IMR-90 (cell line): ENCODE measurements around the gene SARDH. TPM values are rescaled to one million over a fixed set of nuclear protein-coding genes. Genes with fewer than 3 reads are reported as not detected.

Experiments
- ATAC-seq: fragments of 200-7000 bp; cut with Tn5 transposase; 2 replicates; pipeline ENCODE4 v1.9.1; 2020; ENCODE audit warnings: low read depth, mild to moderate bottlenecking, moderate library complexity
- BruUV-seq: library from RNA; stranded (reverse); fragments of 400-500 nt; replicated peaks from 2 replicates; lab custom pipeline; 2021; lab: Mats Ljungman, UMichigan
- CTCF ChIA-PET: fragments of 300-600 bp; formaldehyde crosslinking; extraction: SDS; loops from one replicate; lab custom pipeline; 2021; ENCODE audit warnings: antibody characterized with exemption; lab: Yijun Ruan, JAX
- POLR2A ChIA-PET: fragments of 300-600 bp; sonication (Branson Sonifier 250); formaldehyde crosslinking; loops from one replicate; lab custom pipeline; 2022; ENCODE audit warnings: antibody characterized with exemption; ENCODE audit not compliant: unreplicated experiment; lab: Charles Lee
- DNase-seq: peaks from one replicate; pipeline ENCODE4 v3.0.0; 2013
- H2AFZ ChIP-seq: replicated peaks from 2 replicates; pipeline ENCODE3; 2013; ENCODE audit warnings: low read length, mild to moderate bottlenecking; ENCODE audit not compliant: poor library complexity
- H2AK5ac ChIP-seq: 2 replicates; pipeline ENCODE4 v1.6.1; 2013; ENCODE audit warnings: low read depth, low read length, inconsistent platforms
- H2AK9ac ChIP-seq: replicated peaks from 2 replicates; pipeline ENCODE3; 2013; ENCODE audit warnings: mild to moderate bottlenecking, low read depth, low read length, moderate library complexity; ENCODE audit not compliant: poor library complexity
- H2BK120ac ChIP-seq: 2 replicates; pipeline ENCODE4 v1.6.1; 2013; ENCODE audit warnings: low read depth, low read length, inconsistent platforms
- H2BK15ac ChIP-seq: 3 replicates; pipeline ENCODE4 v1.6.1; 2013; ENCODE audit warnings: low read depth, low read length, inconsistent platforms
- H2BK20ac ChIP-seq: 2 replicates; pipeline ENCODE4 v1.6.1; 2013; ENCODE audit warnings: low read depth, mild to moderate bottlenecking, inconsistent platforms, low read length, moderate library complexity
- H2BK5ac ChIP-seq: 2 replicates; pipeline ENCODE4 v1.6.1; 2013; ENCODE audit warnings: mild to moderate bottlenecking, low read depth, low read length, inconsistent platforms; ENCODE audit not compliant: poor library complexity, severe bottlenecking
- H3K14ac ChIP-seq: replicated peaks from 2 replicates; pipeline ENCODE4 v1.6.1; 2013; ENCODE audit warnings: low read depth, low read length, inconsistent platforms
- H3K18ac ChIP-seq: 2 replicates; pipeline ENCODE4 v1.6.1; 2013; ENCODE audit warnings: low read depth, low read length, control low read depth
- H3K23ac ChIP-seq: 2 replicates; pipeline ENCODE4 v1.6.1; 2013; ENCODE audit warnings: low read depth, low read length, inconsistent platforms
- H3K27ac ChIP-seq: 2 replicates; pipeline ENCODE4 v1.5.1; 2013; ENCODE audit warnings: mild to moderate bottlenecking, control low read depth, low read length; ENCODE audit not compliant: insufficient read depth
- H3K27me3 ChIP-seq: 2 replicates; pipeline ENCODE4 v1.6.1; 2013; ENCODE audit warnings: low read length; ENCODE audit not compliant: control insufficient read depth, insufficient read depth
- H3K36me3 ChIP-seq: 2 replicates; pipeline ENCODE4 v1.6.1; 2013; ENCODE audit warnings: low read length, mixed read lengths; ENCODE audit not compliant: control insufficient read depth, insufficient read depth
- H3K4ac ChIP-seq: 2 replicates; pipeline ENCODE4 v1.6.1; 2013; ENCODE audit warnings: low read depth, low read length, inconsistent platforms
- H3K4me1 ChIP-seq: 2 replicates; pipeline ENCODE4 v1.6.1; 2013; ENCODE audit warnings: low read length, mixed read lengths; ENCODE audit not compliant: control insufficient read depth, insufficient read depth
- H3K4me2 ChIP-seq: 2 replicates; pipeline ENCODE4 v1.6.1; 2013; ENCODE audit warnings: low read depth, mild to moderate bottlenecking, control low read depth, low read length, moderate library complexity
- H3K4me3 ChIP-seq: 2 replicates; pipeline ENCODE4 v1.5.1; 2013; ENCODE audit warnings: low read depth, mild to moderate bottlenecking, control low read depth, low read length, moderate library complexity; ENCODE audit not compliant: insufficient read depth
- H3K56ac ChIP-seq: 2 replicates; pipeline ENCODE4 v1.6.1; 2013; ENCODE audit warnings: low read length, inconsistent platforms; ENCODE audit not compliant: insufficient read depth; ENCODE audit errors: extremely low read depth
- H3K79me1 ChIP-seq, 2 experiments: 2 replicates each; pipeline ENCODE4 v1.6.1; 2013; ENCODE audit warnings: low read length in 2 of 2, inconsistent platforms in 1 of 2, low read depth in 1 of 2
- H3K9ac ChIP-seq: 2 replicates; pipeline ENCODE4 v1.6.1; 2013; ENCODE audit warnings: low read depth, low read length, control low read depth
- H3K9me1 ChIP-seq: 2 replicates; pipeline ENCODE4 v1.6.1; 2013; ENCODE audit warnings: low read length, inconsistent platforms; ENCODE audit not compliant: insufficient read depth
- H3K9me3 ChIP-seq: 2 replicates; pipeline ENCODE4 v1.6.1; 2013; ENCODE audit warnings: low read length; ENCODE audit not compliant: control insufficient read depth, insufficient read depth
- H4K20me1 ChIP-seq: 2 replicates; pipeline ENCODE4 v1.6.1; 2013; ENCODE audit warnings: low read length, inconsistent platforms; ENCODE audit not compliant: insufficient read depth
- H4K5ac ChIP-seq: 2 replicates; pipeline ENCODE4 v1.6.1; 2013; ENCODE audit warnings: mild to moderate bottlenecking, low read depth, low read length, control low read depth
- H4K8ac ChIP-seq, 2 experiments: 2 replicates each; pipeline ENCODE4 v1.6.1; 2013; ENCODE audit warnings: low read depth in 2 of 2, low read length in 2 of 2, control low read depth in 1 of 2, inconsistent platforms in 1 of 2
- H4K91ac ChIP-seq: 2 replicates; pipeline ENCODE4 v1.6.1; 2013; ENCODE audit warnings: low read depth, low read length, inconsistent platforms; ENCODE audit not compliant: insufficient read depth
- BHLHE40 ChIP-seq: fragments of 150-350 bp; IDR thresholded peaks from 2 replicates; pipeline ENCODE4 v1.6.1; 2016; ENCODE audit warnings: mild to moderate bottlenecking, low read depth, low read length
- CEBPB ChIP-seq: IDR thresholded peaks from 2 replicates; pipeline ENCODE4 v1.6.1; 2012; ENCODE audit warnings: low read depth, low read length, improper control_type of control experiment
- CHD1 ChIP-seq: IDR thresholded peaks from 2 replicates; pipeline ENCODE4 v1.6.1; 2012; ENCODE audit warnings: low read depth, low read length, improper control_type of control experiment
- FOS ChIP-seq: fragments of 150-350 bp; IDR thresholded peaks from 2 replicates; pipeline ENCODE4 v1.6.1; 2016; ENCODE audit warnings: low read depth, low read length
- MAFK ChIP-seq: IDR thresholded peaks from 2 replicates; pipeline ENCODE4 v1.6.1; 2012; ENCODE audit warnings: low read depth, low read length, improper control_type of control experiment
- MAZ ChIP-seq: IDR thresholded peaks from 2 replicates; pipeline ENCODE4 v1.6.1; 2012; ENCODE audit warnings: low read depth, mild to moderate bottlenecking, low read length, improper control_type of control experiment, moderate library complexity, borderline replicate concordance
- MXI1 ChIP-seq: IDR thresholded peaks from 2 replicates; pipeline ENCODE4 v1.6.1; 2012; ENCODE audit warnings: low read depth, mild to moderate bottlenecking, low read length, moderate library complexity, borderline replicate concordance
- RAD21 ChIP-seq: IDR thresholded peaks from 2 replicates; pipeline ENCODE4 v1.6.1; 2012; ENCODE audit warnings: low read length, improper control_type of control experiment
- RCOR1 ChIP-seq: IDR thresholded peaks from 2 replicates; pipeline ENCODE4 v1.6.1; 2012; ENCODE audit warnings: mild to moderate bottlenecking, low read length, improper control_type of control experiment; ENCODE audit not compliant: insufficient replicate concordance
- RFX5 ChIP-seq: IDR thresholded peaks from 2 replicates; pipeline ENCODE4 v1.8.0; 2012; ENCODE audit warnings: low read depth, mild to moderate bottlenecking, low read length, moderate library complexity
- SMC3 ChIP-seq: fragments of 150-350 bp; IDR thresholded peaks from 2 replicates; pipeline ENCODE4 v1.6.1; 2016; ENCODE audit warnings: low read depth, mild to moderate bottlenecking, antibody characterized with exemption, low read length, moderate library complexity
- WGBS, 2 experiments: methylation state at CpG; one replicate each; pipeline versions ENCODE4 v1.1.5 to v1.1.7; 2013; ENCODE audit warnings: missing lambda C conversion rate in 2 of 2; ENCODE audit not compliant: insufficient read length in 1 of 2; ENCODE audit errors: extremely low coverage in 2 of 2; 5-methylcytosine and 5-hydroxymethylcytosine counted together
- dilution Hi-C: fragments of 300-500 bp; cut with HindIII; formaldehyde crosslinking; loops from one replicate; pipeline ENCODE4 v1.14.3; 2018; ENCODE audit warnings: low sequenced_read_pairs; ENCODE audit not compliant: unreplicated experiment
- in situ Hi-C: fragments of 300-500 bp; cut with MboI; formaldehyde crosslinking; loops from 3 replicates; pipeline ENCODE4 v1.14.3; 2019; ENCODE audit warnings: low sequenced_read_pairs, inconsistent platforms, mixed read lengths
- intact Hi-C: fragments of 100-400 bp; cut with micrococcal nuclease; formaldehyde crosslinking; loops from 2 replicates; pipeline ENCODE4 v1.10.0; 2022
- polyA plus RNA-seq, 3 experiments: library from polyadenylated mRNA; depleted of rRNA; stranded (reverse); fragments of >200 nt; gene quantifications; 2 replicates each; pipeline ENCODE4 v1.2.3, GENCODE V29; 2012; ENCODE audit warnings: low replicate concordance in 1 of 3
- total RNA-seq: library from RNA; depleted of rRNA; stranded (reverse); fragments of >200 nt; gene quantifications from 2 replicates; pipeline ENCODE4 v1.2.3, GENCODE V29; 2012
- TF ChIP-seq, protein P1 (sequence below): conservative IDR thresholded peaks from 2 replicates; pipeline ENCODE4 v1.5.1; 2012; ENCODE audit warnings: mild to moderate bottlenecking, low read depth, low read length, improper control_type of control experiment
- TF ChIP-seq, protein P2 (sequence below): fragments of 150-350 bp; IDR thresholded peaks from 2 replicates; pipeline ENCODE4 v1.6.1; 2017; ENCODE audit warnings: mild to moderate bottlenecking, antibody characterized with exemption, low read length, low read depth
- TF ChIP-seq, protein P3 (sequence below): fragments of 150-350 bp; IDR thresholded peaks from 2 replicates; pipeline ENCODE4 v1.6.1; 2016; ENCODE audit warnings: low read depth, mild to moderate bottlenecking, low read length, moderate library complexity, borderline replicate concordance

Gene SARDH
- total and polyA plus RNA-seq, 2 of the 4 experiments (the other 2 are of a cell fraction), result 5.0 to 7.5 TPM

DNA sequence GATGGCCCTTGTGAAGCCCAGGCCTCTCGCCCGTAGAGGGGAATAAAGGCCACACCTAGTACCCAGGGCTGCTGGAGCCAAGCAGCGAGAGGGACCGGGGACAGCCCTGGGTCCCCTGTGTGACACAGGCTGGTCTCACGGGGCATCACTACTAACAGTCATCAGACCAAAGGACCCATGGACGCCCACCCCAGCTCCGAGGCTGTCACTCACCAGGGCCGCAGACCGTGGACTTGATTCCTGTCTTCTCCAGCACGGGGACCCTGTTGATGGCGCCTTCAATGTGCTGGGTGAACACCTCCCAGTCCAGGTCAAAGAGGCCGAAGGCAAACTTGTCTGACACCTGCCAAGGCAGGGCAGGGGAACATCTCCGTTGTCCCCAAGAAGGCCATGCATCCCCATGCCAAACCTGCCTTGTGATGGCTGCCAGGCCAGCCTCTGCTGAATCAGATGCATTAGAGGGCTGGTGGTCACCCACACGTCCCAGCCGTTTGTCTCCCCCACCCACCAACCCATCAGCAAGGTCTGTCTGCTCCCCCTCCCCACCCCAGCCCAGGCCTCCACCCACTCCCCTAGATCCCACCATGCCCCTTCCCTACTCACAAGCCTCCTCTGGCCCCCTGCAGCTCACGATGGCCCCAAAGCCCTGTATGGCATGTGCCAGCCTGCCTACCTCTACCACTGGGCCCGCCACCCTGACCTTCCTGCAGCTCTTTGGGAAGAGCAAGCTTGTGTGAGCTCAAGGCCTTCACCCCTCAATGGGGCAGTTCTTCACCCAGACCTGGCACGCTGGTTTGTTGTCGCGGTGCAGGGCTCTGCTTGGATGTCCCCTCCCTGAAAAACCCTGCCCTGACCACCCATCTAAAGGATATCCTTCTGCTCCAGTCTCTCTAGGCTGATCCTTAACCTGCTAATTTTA lies 20.8 kb downstream of the SARDH start:
- no peak overlapping the region; the same call in 1 of the 2 replicates for H2AK5ac ChIP-seq
- peaks cover 16% of the 10 kb centered on the region for H3K4me1 ChIP-seq
- H2BK5ac ChIP-seq, result no peak overlapping the region
- ATAC-seq, result no peak
- H3K18ac ChIP-seq, result no peak overlapping the region
- H2AK9ac ChIP-seq, result no peak overlapping the region
- H4K5ac ChIP-seq, result no peak overlapping the region
- no peak overlapping the region for H4K91ac ChIP-seq
- H3K23ac ChIP-seq, result no peak overlapping the region
- POLR2A ChIA-PET, result no interaction called here
- H3K4me3 ChIP-seq, result no peak overlapping the region
- no peak for DNase-seq
- H2BK120ac ChIP-seq, result no peak overlapping the region
- no peak overlapping the region for H3K9ac ChIP-seq
- CTCF ChIA-PET, result no interaction called here
- no peak overlapping the region for H2AFZ ChIP-seq
- H4K8ac ChIP-seq, result no peak overlapping the region
- H3K14ac ChIP-seq, result no peak overlapping the region
- WGBS, 2 experiments, result no CpG with 5 or more reads among the region's 20 CpGs
- no peak overlapping the region for H3K27ac ChIP-seq
- no peak overlapping the region for H3K56ac ChIP-seq
- H2BK15ac ChIP-seq, result no peak overlapping the region
- H3K36me3 ChIP-seq, result no peaks in the 10 kb centered on the region
- peaks cover 3% of the 10 kb centered on the region; the same call in 1 of the 2 replicates for H3K9me1 ChIP-seq
- H3K79me1 ChIP-seq, result no peaks in the 10 kb centered on the region
- no peak overlapping the region for H2BK20ac ChIP-seq
- H3K4me2 ChIP-seq, result no peak overlapping the region
- H3K4ac ChIP-seq, result no peak overlapping the region
- H4K20me1 ChIP-seq, result no peaks in the 10 kb centered on the region
- in situ Hi-C loops (no loop called here), dilution Hi-C loops (no loop called here), intact Hi-C loops (no loop called here)
- BruUV-seq, result no TSS peak
- no peaks in the 10 kb centered on the region for H3K9me3 ChIP-seq
- no peaks in the 10 kb centered on the region for H3K27me3 ChIP-seq
- no peak for TF ChIP-seq FOS
- no peak for TF ChIP-seq CEBPB
- no peak for TF ChIP-seq SMC3
- TF ChIP-seq CHD1, result no peak
- TF ChIP-seq, protein P1, sequence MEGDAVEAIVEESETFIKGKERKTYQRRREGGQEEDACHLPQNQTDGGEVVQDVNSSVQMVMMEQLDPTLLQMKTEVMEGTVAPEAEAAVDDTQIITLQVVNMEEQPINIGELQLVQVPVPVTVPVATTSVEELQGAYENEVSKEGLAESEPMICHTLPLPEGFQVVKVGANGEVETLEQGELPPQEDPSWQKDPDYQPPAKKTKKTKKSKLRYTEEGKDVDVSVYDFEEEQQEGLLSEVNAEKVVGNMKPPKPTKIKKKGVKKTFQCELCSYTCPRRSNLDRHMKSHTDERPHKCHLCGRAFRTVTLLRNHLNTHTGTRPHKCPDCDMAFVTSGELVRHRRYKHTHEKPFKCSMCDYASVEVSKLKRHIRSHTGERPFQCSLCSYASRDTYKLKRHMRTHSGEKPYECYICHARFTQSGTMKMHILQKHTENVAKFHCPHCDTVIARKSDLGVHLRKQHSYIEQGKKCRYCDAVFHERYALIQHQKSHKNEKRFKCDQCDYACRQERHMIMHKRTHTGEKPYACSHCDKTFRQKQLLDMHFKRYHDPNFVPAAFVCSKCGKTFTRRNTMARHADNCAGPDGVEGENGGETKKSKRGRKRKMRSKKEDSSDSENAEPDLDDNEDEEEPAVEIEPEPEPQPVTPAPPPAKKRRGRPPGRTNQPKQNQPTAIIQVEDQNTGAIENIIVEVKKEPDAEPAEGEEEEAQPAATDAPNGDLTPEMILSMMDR, result no peak
- TF ChIP-seq RFX5, result no peak
- TF ChIP-seq, protein P2, sequence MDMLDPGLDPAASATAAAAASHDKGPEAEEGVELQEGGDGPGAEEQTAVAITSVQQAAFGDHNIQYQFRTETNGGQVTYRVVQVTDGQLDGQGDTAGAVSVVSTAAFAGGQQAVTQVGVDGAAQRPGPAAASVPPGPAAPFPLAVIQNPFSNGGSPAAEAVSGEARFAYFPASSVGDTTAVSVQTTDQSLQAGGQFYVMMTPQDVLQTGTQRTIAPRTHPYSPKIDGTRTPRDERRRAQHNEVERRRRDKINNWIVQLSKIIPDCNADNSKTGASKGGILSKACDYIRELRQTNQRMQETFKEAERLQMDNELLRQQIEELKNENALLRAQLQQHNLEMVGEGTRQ, result no peak
- no peak for TF ChIP-seq MXI1
- no peak for TF ChIP-seq RCOR1
- no peak for TF ChIP-seq RAD21
- TF ChIP-seq, protein P3, sequence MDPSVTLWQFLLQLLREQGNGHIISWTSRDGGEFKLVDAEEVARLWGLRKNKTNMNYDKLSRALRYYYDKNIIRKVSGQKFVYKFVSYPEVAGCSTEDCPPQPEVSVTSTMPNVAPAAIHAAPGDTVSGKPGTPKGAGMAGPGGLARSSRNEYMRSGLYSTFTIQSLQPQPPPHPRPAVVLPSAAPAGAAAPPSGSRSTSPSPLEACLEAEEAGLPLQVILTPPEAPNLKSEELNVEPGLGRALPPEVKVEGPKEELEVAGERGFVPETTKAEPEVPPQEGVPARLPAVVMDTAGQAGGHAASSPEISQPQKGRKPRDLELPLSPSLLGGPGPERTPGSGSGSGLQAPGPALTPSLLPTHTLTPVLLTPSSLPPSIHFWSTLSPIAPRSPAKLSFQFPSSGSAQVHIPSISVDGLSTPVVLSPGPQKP, result no peak
- no peak for TF ChIP-seq MAFK
- TF ChIP-seq BHLHE40, result no peak
- TF ChIP-seq MAZ, result no peak
